Fibroblast of lung (primary cell): ENCODE data around the gene FHIT. TPM values are rescaled to one million over a fixed set of nuclear protein-coding genes. Genes with fewer than 3 reads are reported as not detected.

Source experiments
- DNase-seq, 2 donors: peaks; one replicate each; pipeline versions ENCODE4 v3.0.0 to v3.0.0-alpha.2; 2010; ENCODE audit warnings: low read depth in 2 of 2
- H2AFZ ChIP-seq: 2 replicates; pipeline ENCODE4 v1.5.1; 2012; ENCODE audit warnings: low read length, control low read depth, inconsistent platforms
- H3K27ac ChIP-seq: 2 replicates; pipeline ENCODE4 v1.5.1; 2011; ENCODE audit warnings: low read length, control low read depth; ENCODE audit not compliant: insufficient read depth
- H3K27me3 ChIP-seq: 2 replicates; pipeline ENCODE4 v1.5.1; 2011; ENCODE audit warnings: mild to moderate bottlenecking, low read length; ENCODE audit not compliant: control insufficient read depth, insufficient read depth
- H3K36me3 ChIP-seq: 2 replicates; pipeline ENCODE4 v1.5.1; 2011; ENCODE audit warnings: low read length; ENCODE audit not compliant: control insufficient read depth, insufficient read depth
- H3K4me1 ChIP-seq: 2 replicates; pipeline ENCODE4 v1.5.1; 2011; ENCODE audit warnings: low read length; ENCODE audit not compliant: control insufficient read depth, insufficient read depth; ENCODE audit errors: extremely low read depth
- H3K4me2 ChIP-seq: 2 replicates; pipeline ENCODE4 v1.5.1; 2011; ENCODE audit warnings: low read length, control low read depth; ENCODE audit not compliant: insufficient read depth; ENCODE audit errors: extremely low read depth
- H3K4me3 ChIP-seq, 4 experiments: fragments of 200-600 bp in 1 of 4; sonication (generic) in 1 of 4; replicated peaks in 1 of 4; 2 replicates each; pipeline ENCODE4 v1.5.1; 2011 to 2016; ENCODE audit warnings: low read length in 4 of 4, low read depth in 3 of 4, mild to moderate bottlenecking in 3 of 4, control low read depth in 2 of 4, inconsistent platforms in 1 of 4, mixed read lengths in 1 of 4; ENCODE audit not compliant: insufficient read depth in 1 of 4; ENCODE audit errors: control extremely low read depth in 1 of 4
- H3K79me2 ChIP-seq: 2 replicates; pipeline ENCODE4 v1.5.1; 2012; ENCODE audit warnings: mild to moderate bottlenecking, low read length, inconsistent platforms; ENCODE audit not compliant: control insufficient read depth, insufficient read depth
- H3K9ac ChIP-seq: 2 replicates; pipeline ENCODE4 v1.5.1; 2011; ENCODE audit warnings: mild to moderate bottlenecking, low read length, control low read depth; ENCODE audit not compliant: insufficient read depth
- H3K9me3 ChIP-seq: 2 replicates; pipeline ENCODE4 v1.5.1; 2012; ENCODE audit warnings: low read depth, low read length; ENCODE audit not compliant: control insufficient read depth, insufficient read depth
- H4K20me1 ChIP-seq: 2 replicates; pipeline ENCODE4 v1.5.1; 2011; ENCODE audit warnings: low read length; ENCODE audit not compliant: control insufficient read depth, insufficient read depth; ENCODE audit errors: extremely low read depth
- EZH2 ChIP-seq: IDR thresholded peaks from 2 replicates; pipeline ENCODE4 v1.5.1; 2012; ENCODE audit warnings: low read length, control low read depth, mild to moderate bottlenecking; ENCODE audit errors: missing control alignments
- polyA plus RNA-seq, 2 donors: library from polyadenylated mRNA; depleted of rRNA in 1 of 2; stranded (reverse) in 1 of 2; unstranded in 1 of 2; fragments of >200 nt; gene quantifications; 2 replicates each; pipeline ENCODE4 v1.2.1, GENCODE V29; 2011 to 2012; ENCODE audit warnings: missing spikeins in 1 of 2
- total RNA-seq: library from RNA; depleted of rRNA; stranded (reverse); fragments of >200 nt; gene quantifications from 2 replicates; pipeline ENCODE4 v1.2.1, GENCODE V29; 2014
- TF ChIP-seq, protein P1 (sequence below), 2 donors: IDR thresholded peaks in 1 of 2; conservative IDR thresholded peaks in 1 of 2; 1 replicate in 1 of 2; 2 replicates in 1 of 2; pipeline ENCODE4 v1.5.1; 2011 to 2012; ENCODE audit warnings: low read length in 2 of 2, control low read depth in 1 of 2, inconsistent platforms in 1 of 2, low read depth in 1 of 2, mild to moderate bottlenecking in 1 of 2

FHIT gene
- total and polyA plus RNA-seq, 2 donors (not counting 1 experiment from before 2014, with no cell fraction given): 0.79 to 2.1 TPM

DNA sequence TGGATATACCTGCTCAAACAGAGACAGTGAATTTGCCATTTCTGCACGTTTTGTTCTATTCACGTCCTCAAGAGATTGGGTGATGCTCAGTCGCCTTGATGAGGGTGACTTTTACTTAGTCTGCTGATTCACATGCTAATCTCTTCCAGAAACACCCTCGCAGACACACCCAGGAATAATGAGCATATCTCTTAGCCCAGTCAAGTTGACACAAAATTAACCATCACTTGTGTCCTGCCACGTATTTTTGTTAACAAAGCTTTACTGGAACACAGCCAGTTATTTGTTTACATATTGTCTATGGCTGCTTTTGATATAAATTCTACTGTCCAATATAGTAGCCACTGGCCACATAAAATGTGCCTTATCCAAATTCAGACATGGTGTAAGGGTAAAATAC is 218.3 kb downstream of the FHIT start:
- Histone ChIP-seq H3K79me2 (no peaks in the 10 kb centered on the region), H3K4me3 (no peak overlapping the region), H3K4me2 (no peak overlapping the region), H3K27me3 (no peaks in the 10 kb centered on the region), H3K9ac (no peak overlapping the region), H2AFZ (no peak overlapping the region), H3K36me3 (no peaks in the 10 kb centered on the region), H3K9me3 (no peaks in the 10 kb centered on the region), H3K4me1 (no peaks in the 10 kb centered on the region), H3K27ac (no peak overlapping the region), H4K20me1 (no peaks in the 10 kb centered on the region)
- no peak for TF ChIP-seq EZH2
- TF ChIP-seq, protein P1, sequence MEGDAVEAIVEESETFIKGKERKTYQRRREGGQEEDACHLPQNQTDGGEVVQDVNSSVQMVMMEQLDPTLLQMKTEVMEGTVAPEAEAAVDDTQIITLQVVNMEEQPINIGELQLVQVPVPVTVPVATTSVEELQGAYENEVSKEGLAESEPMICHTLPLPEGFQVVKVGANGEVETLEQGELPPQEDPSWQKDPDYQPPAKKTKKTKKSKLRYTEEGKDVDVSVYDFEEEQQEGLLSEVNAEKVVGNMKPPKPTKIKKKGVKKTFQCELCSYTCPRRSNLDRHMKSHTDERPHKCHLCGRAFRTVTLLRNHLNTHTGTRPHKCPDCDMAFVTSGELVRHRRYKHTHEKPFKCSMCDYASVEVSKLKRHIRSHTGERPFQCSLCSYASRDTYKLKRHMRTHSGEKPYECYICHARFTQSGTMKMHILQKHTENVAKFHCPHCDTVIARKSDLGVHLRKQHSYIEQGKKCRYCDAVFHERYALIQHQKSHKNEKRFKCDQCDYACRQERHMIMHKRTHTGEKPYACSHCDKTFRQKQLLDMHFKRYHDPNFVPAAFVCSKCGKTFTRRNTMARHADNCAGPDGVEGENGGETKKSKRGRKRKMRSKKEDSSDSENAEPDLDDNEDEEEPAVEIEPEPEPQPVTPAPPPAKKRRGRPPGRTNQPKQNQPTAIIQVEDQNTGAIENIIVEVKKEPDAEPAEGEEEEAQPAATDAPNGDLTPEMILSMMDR (conservative IDR thresholded peaks at IDR 0.05 in 1 of 2, IDR thresholded peaks at IDR 0.05 in 1 of 2; ENCODE audit: low read depth in 1 of 2, low read length in 2 of 2): no peak
- no peak for DNase-seq

DNA sequence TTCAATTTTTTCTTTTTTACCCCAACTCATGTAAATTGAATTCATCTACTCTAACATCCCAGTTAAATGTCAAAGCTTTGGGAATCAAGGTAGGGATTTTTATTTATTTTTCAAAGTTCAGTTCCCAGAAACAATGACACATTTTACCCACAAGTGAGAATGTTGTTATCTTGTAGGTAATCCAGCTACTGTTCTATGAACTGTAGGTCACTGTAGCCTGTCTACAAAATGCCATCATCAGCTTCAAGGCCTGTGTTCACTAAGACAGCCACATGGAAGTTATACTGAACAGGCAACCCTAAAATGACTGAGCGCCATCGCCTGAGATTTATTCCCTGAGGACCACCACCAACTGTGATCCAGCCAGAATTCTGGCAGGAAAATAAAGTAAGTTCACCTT is 219.7 kb downstream of the FHIT start:
- Histone ChIP-seq H3K27me3 (no peaks in the 10 kb centered on the region), H3K27ac (no peak overlapping the region), H3K4me2 (no peak overlapping the region), H3K79me2 (no peaks in the 10 kb centered on the region), H3K9me3 (no peaks in the 10 kb centered on the region), H3K4me3 (no peak overlapping the region), H4K20me1 (no peaks in the 10 kb centered on the region), H3K9ac (no peak overlapping the region), H3K4me1 (no peaks in the 10 kb centered on the region), H2AFZ (no peak overlapping the region), H3K36me3 (no peaks in the 10 kb centered on the region)
- TF ChIP-seq, protein P1 (conservative IDR thresholded peaks at IDR 0.05 in 1 of 2, IDR thresholded peaks at IDR 0.05 in 1 of 2; ENCODE audit: low read depth in 1 of 2, low read length in 2 of 2): no peak
- TF ChIP-seq EZH2: no peak
- DNase-seq: no peak

DNA sequence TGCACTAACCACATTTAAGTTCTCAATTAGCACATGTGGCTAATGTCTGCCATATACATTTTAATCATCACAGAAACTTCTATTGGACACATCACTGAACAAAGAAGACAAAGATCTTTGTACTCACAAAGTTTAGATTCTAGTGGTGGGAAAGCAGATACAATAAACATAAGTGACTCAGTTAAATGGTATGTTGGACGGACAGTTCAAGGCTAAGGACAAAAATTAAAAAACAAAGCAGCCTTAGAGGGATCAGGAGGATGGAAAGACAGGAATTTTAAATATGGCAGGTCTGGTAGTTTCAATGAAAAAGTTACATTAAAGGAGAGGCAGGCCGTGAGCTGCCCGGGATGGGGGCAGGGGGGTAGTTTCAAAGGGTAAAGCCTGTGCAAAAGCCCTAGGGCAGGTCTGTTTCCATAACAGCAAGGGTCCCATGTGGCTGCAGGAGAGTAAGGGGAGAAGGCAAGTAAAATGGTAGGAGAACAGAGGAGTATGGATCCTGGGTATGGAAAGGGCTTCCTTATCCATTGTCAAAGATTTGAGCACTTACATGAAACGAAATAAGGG is 220.7 kb downstream of the FHIT start:
- Histone ChIP-seq H3K27ac (no peak overlapping the region), H3K4me3 (no peak overlapping the region), H3K9ac (no peak overlapping the region), H3K79me2 (no peaks in the 10 kb centered on the region), H3K4me1 (no peaks in the 10 kb centered on the region), H4K20me1 (no peaks in the 10 kb centered on the region), H3K4me2 (no peak overlapping the region), H2AFZ (no peak overlapping the region), H3K36me3 (no peaks in the 10 kb centered on the region), H3K9me3 (no peaks in the 10 kb centered on the region), H3K27me3 (no peaks in the 10 kb centered on the region)
- peak; percentile 43 to 45 for DNase-seq
- no peak for TF ChIP-seq EZH2
- TF ChIP-seq, protein P1 (conservative IDR thresholded peaks at IDR 0.05 in 1 of 2, IDR thresholded peaks at IDR 0.05 in 1 of 2; ENCODE audit: low read depth in 1 of 2, low read length in 2 of 2): no peak
